GM15510 (cell line): ENCODE results near the gene ZPBP.

Experiments
- POLR2A ChIP-seq: IDR thresholded peaks from 3 replicates; pipeline ENCODE4 v1.6.1; 2011; ENCODE audit warnings: borderline replicate concordance; ENCODE audit not compliant: insufficient read length; ENCODE audit errors: extremely low read depth

Gene ZPBP

GRCh38 chr7:49926720-49927119, 166.3 kb downstream of the ZPBP start:
- TF ChIP-seq POLR2A: no peak

- TF ChIP-seq POLR2A: no peak
Measured at GRCh38 chr7:49911909-49912308, 181.1 kb downstream of the ZPBP start.

GRCh38 chr7:49894543-49894942, 198.5 kb downstream of the ZPBP start:
- no peak for TF ChIP-seq POLR2A

GRCh38 chr7:49893131-49893530, 199.9 kb downstream of the ZPBP start:
- no peak for TF ChIP-seq POLR2A

GRCh38 chr7:49892481-49892880, 200.6 kb downstream of the ZPBP start:
- TF ChIP-seq POLR2A: no peak
